COLO829 (cell line): ENCODE data around the gene NAP1L4.
A peak's percentile ranks its signal among the peaks of the same experiment; 100 is the strongest.

Experiments
- DNase-seq: peaks from one replicate; pipeline ENCODE4 v3.0.0; 2012; ENCODE audit warnings: low spot score

Gene NAP1L4, protein sequence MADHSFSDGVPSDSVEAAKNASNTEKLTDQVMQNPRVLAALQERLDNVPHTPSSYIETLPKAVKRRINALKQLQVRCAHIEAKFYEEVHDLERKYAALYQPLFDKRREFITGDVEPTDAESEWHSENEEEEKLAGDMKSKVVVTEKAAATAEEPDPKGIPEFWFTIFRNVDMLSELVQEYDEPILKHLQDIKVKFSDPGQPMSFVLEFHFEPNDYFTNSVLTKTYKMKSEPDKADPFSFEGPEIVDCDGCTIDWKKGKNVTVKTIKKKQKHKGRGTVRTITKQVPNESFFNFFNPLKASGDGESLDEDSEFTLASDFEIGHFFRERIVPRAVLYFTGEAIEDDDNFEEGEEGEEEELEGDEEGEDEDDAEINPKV

DNA sequence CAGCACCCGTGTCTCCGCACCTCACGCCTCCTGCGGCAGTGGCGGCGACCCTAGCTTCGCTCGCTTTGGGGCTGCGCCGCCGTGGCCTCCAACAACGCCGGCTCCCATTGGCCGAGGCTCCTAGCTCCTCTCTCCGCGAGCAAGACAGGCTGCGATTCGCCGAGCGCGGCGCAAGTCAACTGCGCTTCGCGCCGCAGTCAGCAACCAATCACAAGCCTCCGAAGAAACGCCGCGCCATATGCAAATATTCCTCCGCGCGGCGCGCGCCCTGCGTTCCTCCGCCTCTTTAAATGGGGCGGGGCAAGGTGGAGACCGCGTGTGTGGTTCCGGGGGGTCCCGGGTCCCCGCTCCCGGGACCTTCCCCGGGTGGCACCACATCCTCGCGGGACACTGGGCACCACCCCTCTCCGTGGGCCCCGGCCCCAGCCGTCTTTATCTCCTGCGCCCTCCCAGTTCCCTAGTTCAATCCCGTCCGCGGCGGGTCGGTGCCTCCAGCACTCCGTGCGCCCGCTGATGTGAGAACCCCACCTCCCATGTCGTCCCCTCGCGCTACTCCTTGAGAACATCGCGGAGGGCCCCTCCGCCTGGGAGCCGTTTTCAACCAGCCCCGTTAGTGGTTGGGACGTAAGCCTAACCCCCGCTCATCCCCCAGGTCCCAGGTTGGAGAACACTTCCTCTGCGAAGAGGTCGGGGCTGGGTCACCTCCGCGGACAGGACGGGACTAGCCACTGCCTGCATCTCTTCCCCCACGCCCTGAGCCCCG lies at the start of gene NAP1L4:
Gene NAP1L4, minus strand, starts transcription at position 96 of the 763 bp plus-strand sequence. CDS start 13,109 bp downstream, outside the sequence.
- peak; percentile 98 for DNase-seq

DNA sequence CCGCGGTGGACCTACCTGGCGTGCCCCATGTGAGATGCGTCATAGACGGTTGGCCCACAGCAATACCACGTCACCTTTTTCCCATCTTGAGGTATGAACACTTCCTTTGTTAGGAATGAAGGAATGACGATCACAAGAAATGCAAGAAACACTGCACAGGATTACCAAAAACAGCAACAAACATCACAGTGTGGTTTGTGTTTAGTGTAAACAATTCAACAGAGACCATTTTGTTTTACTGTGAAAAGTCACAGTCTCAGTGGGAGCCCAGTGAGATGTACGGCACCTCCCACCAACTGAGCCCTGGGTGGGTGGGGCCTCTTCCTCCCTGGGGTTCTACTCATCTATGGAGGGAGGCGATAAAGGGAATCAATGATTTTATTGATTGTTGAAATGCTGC lies 48.8 kb upstream of the NAP1L4 start:
- DNase-seq, result no peak

DNA sequence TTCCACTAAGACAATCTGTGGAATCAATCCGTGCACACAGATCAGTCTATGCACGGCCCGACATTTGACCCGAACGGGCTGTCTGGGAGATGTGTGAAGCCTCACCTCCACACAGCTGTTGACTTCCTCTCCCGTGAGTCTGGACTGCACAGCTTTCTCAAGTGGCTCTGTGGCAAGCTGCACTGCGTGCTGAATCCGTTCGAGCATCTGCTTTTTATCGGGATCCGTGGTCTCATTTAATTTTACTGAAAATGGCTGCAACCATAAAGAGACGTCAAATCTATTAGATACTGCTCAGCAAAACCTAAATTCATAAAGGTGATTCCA lies 45.8 kb upstream of the NAP1L4 start:
- no peak for DNase-seq

DNA sequence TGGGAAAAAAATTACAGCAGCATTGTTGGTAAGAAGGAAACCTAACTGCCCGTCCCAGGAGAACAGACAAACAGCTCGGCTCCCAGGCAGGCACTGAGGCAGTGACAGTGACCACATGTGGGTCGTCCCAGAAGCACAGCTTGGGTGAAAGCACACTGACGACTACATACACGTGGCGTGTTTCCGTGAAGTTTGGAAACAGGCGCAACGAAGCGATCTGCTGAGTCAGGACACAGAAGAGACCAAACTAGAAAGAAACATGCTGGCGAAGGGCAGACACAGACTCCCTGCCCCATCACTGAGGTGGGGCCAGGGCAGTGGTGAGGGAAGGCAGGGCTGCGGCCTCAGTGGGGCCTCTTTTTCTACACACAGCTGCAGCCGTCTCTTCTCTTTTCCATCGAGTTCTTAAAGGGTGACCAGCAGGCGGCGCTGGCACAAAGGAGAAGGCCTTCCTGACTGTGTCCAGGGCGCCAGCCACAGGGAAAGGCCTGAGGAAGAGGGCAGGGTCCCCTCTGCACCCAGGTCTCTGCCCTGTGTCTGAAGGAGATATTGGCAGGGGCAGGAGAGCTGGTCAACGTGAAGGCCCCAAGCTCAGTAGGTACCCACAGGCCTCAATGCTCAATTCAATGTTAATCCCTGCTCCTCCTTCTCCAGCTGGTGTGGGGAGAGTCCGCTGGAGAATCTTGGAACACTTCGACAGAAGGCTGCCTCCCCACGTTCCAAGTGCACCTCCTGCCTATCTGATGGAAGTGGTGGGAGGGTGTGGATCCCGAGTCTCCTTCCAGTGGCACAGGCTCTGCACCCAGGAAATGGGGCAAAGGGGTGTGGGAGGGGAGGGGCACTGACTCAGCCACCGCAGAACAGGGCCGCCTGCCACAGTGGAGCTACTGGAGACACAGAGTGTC lies 45.2 kb upstream of the NAP1L4 start:
- DNase-seq, result peak; percentile 53

DNA sequence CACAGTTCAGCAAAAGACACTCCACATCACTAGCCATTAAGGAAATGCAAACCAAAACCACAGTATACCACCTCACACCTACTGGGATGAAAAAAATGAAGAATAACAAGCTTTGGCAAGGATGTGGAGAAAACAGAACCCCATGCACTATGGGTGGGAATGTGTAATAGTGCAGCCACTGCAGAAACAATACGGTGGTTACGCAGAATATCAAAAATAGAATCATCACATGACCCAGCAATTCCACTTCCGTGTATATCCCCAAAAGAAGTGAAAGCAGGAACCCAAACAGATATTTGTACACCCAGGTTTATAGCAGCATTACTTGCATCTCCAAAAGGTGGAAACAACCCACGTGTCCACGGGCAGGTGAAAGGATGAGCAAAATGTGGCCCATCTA lies 44.3 kb upstream of the NAP1L4 start:
- no peak for DNase-seq

DNA sequence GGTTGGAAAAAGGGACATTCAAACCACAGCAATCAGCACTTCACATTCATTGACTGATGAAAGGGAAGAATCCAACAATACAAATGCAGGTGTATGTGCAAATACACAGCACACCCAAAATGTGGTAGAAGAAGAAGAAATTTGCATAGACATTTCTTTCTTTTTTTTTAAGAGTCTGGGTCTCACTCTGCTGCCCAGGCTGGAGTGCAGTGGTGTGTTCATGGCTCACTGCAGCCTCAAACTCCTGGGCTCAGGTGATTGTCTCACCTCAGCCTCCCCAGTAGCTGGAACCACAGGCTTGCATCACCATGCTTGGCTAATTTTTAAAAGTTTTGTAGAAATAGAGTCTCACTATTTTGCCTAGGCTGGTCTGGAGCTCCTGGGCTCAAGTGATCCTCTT lies 43.2 kb upstream of the NAP1L4 start:
- no peak for DNase-seq

DNA sequence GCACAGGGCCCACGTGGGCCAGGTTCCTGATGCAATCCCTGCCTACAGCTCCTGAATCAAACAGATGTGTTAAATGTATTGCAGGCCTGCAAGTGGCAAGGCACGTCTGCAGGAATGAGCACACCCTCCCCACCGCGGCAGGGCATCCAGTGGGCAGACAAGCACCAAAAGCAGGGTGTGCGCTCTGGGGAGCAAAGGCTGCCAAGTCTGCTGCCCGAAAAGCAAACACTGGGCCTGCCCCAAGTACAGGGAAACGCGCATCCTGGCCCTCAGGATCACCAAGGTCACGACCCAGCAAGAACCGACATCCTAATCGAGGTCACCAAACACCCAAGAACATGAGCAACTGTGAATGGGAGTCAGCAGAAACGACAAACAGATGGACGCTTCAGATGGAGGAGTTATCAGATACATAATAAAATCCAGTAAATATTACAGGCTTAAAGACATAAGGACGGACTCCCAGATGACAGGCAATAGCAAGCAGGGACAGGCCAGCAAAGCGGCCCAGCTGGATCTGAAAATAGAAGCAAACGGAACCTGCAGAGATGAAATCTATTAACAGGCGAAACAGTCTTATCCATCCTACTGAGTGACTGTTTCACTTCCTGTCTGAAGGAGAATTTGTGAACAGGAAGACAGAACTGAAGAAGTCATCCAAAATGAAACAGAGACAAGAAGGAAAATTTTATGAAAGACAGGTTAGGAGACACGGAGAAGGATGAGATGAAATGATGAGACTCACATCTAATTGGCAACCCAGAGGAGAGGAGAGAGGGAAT lies 38.4 kb upstream of the NAP1L4 start:
- no peak for DNase-seq

DNA sequence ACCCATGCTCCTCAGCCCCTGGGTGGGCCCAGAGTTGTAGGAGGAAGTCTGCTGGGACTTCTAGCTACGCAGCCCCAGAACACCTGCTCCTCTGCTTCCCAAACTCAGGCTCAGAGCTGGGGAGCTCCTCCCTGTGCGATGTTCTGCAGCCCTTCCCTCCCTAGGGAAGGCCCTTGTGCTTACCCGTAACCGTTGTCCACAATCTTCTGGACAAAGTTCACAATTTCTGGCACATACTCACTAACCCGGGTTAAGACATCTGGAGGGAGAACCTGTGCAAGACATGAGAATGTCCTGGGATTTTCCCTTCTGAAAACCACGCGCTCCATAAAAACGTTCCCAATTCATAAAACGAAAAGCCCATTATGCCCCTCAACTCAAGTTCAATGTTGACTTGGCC lies 36.7 kb upstream of the NAP1L4 start:
- no peak for DNase-seq

DNA sequence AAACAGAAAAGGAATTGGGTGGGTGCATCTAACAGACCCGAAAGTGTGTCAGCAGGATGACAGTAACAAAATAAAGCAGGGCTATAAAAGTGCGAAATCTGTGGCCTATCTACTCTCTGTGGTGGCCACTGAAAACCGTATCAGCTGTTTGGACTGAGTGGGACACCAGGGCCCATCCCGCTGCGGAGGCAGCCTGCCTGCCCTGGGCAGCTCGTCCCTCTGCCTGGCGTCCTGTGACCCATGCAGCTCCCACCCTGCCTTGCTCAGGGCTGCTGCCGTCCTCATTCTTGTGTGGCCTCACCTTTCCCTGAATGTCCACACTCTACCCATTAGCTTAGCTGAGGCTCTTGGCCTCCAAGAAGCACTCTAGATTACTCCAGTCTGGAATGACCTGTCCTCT lies 34.7 kb upstream of the NAP1L4 start:
- DNase-seq, result no peak

DNA sequence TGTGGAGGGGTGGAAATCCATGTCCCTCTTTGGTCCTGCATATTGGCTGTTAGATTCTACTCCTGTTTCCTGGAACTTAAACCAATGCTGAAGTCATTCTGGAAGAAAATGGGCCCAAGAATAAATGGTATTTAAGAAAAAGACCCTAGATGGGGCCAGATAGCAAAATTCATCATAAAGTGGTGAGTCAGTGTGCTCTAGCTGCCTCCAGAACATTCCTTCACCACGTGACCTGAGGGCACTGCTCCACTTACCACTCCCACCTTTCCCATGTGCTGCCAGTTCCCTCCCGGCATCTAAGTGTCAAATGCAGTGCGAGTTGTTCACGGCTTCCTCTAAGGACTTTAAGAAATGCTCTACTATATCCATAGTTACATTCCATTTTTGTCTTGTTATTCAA lies 30.9 kb upstream of the NAP1L4 start:
- peak; percentile 70 for DNase-seq

DNA sequence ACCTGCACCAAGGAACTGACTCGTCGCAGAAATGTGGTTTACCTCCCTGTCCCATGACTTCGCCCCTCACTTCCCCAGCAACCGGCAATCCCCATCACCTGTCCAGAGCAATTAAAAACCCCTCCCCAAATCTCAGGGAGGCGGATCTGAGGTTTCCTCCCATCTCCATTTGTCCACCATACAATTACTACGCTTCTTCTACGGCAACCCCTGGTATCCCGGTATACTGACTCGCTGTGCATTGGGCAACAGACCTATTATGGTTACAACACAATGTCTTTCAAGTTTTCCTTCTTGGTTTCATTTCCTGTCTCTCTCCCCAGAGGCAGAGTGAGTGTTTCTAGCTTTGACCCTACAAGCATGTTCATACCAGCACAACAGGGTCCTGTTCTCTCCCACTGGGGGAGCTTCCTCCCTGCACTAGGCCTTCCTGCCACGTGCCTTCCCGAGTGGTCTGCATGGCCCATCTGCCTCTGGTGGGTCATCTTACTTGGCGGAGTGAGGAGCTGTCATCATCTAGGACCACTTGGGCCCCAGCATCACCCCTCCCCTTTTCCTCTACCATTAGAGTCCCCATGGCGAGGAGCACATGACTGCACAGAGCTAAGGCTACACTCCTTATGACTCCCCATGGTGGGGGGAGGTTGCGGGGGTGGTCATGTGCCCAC lies 30.3 kb upstream of the NAP1L4 start:
- DNase-seq, result peak; percentile 51

DNA sequence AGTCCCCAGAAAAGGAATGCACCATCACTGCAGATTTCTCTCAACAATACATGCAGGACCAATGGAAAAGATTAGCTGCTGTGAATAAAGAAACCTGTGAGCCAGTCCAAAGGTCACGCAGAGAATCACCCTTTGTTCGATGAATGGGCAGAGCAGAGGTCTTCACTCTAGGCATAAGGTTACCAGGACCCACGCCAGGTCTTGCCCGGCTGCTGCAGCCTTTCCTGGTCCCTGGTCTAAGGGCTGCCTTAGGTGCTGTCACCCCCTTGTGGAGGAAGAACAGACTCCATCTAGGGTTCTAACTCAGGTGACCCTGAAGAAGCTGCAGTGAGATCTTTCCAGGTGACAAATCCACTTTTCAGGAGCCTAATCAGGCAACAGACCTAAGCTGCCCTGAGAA lies 29.0 kb upstream of the NAP1L4 start:
- DNase-seq, result peak; percentile 52

DNA sequence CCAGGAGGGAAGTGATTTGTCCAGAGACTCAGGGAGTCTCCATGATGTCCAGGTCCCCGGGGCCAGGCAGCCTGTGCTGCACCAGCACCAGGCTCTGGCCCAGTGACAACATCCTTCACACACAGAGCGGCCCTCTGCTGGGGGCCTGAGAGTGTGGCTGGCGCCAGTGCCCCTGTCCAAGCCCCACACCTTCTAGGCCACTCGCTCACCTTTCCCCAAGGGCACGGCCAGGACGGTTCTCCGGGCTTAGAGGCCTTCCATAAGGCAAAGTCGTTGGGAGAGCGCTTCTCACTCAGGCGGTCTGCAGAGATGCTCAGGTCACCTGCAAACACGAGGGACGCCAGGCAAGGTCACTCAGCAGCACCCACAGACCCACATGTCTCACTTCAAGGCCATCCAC lies 27.9 kb upstream of the NAP1L4 start:
- no peak for DNase-seq

DNA sequence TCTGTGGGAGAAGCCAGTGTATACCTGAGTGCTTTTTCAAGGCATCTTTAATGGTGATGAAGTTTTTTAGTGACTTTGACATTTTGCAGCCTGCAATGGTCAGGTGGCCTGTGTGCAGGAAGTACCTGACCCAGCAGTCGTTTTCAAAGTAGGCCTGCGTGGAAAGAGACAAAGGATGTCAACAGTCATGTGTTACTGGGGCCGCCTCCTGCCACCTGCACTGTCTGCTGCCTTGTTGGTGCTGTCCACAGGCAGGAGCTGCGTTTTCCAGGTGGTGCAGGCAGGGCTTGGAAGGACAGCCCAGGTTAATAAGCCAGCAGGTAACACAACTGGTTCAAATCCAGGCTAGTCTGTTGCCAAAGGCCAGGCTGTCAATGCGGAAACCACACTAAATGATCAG lies 26.5 kb upstream of the NAP1L4 start:
- DNase-seq, result no peak

DNA sequence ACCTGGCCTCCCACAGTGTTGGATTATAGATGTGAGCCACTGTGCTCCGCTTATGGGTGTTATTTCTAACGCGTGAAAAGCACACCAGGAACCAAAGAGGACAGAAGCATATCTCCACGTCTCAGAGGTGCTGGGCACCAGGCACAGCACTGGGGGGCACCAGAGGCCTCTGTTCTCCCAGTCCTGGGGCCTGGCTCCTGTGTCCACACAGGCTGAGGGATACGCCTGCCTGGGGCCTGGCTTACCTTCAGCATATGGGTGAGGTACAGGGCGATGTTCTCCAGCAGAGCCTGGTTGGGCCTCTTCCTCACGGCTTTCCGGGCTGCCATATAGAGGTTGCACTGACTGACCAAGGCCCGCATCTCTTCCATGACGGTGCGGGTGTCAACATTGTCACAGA lies 24.7 kb upstream of the NAP1L4 start:
- DNase-seq, result no peak

DNA sequence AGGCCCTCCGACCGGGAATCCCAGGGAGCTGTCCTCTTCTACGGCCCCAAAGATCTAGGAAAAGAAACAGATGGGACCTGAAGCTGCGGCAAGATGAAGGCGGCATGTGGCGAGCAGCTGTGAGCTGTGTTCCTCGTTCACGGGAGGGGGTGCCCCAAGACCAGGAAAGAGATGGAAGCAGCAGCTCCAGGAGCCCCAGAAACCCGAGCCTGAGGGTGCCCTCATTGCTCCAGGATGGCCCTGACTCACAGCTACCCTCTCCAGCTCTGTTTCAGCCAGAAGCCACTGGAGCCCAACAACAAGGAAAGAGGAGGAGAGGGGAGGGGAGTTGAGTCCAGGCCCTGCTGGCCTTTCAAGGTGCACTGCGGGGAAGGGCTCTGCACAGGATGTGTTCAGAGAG lies 23.7 kb upstream of the NAP1L4 start:
- DNase-seq, result no peak

DNA sequence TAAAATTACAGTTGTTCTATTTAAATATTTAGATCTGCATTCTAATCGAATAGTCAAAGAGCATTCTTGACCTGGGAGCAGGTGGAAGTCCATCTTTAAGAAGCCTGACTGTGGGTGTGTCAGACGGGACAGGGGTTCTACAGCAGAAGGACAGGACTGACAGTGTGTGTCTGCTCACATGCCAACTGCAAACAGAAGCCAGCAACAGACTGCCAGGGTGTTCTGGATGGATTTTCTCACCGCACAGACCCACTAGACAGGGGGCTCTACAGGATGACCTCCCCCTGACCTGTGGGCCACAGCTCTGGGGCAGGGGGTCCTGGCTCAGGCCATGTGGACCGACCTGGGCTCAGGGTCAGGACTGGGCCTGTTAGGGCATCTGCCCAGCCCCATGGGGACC lies 22.8 kb upstream of the NAP1L4 start:
- DNase-seq, result no peak

DNA sequence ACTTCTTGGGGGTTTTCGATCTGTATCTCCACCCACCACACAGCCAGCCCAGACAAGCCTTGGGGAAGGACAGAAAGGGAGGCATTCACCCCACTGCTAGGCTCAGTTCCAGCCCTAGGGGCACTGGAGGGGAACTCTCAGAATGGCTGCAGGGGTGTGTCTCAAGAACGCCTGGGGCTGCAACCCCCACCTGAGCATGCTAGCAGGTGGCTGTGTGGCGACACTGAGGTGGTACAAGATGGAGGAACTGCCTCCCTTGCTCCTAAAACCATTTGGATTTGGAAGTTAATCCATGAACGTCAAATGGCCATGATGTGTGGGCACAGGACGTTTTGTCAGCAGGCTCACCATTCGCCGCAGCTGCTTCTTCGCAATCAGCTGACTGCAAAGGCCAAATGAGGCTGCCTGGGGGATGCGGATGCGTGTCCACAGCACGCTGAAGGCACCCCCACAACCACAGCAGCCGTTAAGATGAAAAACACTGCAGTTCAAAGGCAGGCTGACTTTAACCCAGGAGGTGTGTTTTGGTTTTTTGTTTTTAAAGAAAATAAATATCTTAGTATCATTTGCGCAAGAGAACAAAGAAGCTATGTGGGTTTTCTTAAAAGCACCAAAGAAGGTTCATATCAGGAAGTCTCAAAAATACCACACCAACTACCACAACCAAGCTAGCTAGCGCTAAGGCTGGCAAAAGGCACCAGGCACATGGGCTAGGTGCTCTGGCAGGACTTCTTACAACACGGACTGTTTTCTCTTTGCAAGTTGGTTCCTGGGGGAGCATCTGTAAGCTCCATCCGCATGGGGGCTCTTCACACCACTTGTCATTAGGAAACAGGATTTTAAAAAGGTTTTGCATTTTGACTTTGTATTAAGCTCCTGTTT lies 22.2 kb upstream of the NAP1L4 start:
- no peak for DNase-seq

DNA sequence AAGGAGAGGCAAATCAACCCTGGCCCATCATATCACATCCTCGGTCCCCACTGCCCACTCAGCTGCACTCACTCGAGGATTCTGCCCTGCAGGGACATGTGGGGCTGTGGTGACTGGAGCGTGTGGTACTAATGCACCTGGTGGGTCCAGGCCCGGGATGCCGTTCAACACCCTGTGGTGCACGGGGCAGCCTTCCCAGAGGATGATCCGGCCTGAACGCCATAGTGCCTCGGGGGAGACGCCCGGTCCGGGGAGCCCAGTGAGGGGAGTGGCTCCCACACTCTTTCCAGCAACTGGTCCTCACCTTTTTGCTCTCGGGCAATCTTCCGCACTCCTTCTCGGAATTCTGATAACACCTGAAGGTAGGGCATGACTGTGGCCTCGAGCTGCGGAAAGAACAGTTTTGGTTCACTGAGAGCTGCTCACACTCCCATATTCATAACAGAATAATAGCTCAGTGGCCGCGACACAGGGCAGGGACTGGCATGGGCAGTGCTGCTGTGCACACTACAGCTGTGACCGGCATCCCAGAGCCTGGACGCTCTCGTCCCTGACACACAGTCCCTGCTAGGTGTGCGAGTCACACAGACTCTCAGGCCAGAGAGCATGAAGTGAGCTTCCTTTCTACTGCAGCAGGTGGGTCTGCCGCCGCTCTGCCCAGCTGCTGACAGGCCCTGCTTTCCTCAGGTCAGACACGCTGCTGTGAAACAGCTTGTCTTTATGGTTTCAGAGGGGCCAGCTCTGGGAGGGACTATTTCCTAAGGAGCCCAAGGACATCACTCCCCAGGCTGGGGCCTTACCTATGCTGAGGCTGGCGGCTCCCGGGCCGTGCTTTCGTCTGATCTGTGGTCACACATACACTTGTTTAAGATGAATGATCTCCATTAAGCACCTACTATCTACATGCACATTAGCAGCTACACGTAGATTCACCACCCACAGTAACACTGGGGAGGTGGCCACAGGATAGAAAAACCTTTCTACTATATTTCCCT lies 20.1 kb upstream of the NAP1L4 start:
- DNase-seq, result no peak
